BE2C (cell line): ENCODE data around the gene DNAJC25.

Experiments
- DNase-seq: peaks from one replicate; pipeline ENCODE4 v3.0.0-alpha.2; 2020
- H3K27me3 ChIP-seq: fragments of 250-450 bp; sonication (Bioruptor Pico); 2 replicates; pipeline ENCODE4 v1.5.1; 2020; ENCODE audit warnings: mild to moderate bottlenecking
- H3K36me3 ChIP-seq: fragments of 250-450 bp; sonication (Bioruptor Pico); 2 replicates; pipeline ENCODE4 v1.5.1; 2020; ENCODE audit warnings: mild to moderate bottlenecking
- H3K4me1 ChIP-seq: fragments of 250-450 bp; sonication (Bioruptor Pico); 2 replicates; pipeline ENCODE4 v1.5.1; 2020
- H3K4me3 ChIP-seq: 2 replicates; pipeline ENCODE4 v1.5.1; 2011; ENCODE audit warnings: low read depth, low read length
- H3K9me3 ChIP-seq: fragments of 250-450 bp; sonication (Bioruptor Pico); 2 replicates; pipeline ENCODE4 v1.5.1; 2020
- CTCF ChIP-seq: IDR thresholded peaks from 2 replicates; pipeline ENCODE4 v1.5.1; 2012; ENCODE audit warnings: mild to moderate bottlenecking, low read depth, low read length

The DNAJC25 gene

GRCh38 chr9:111645806-111646205, 14.7 kb downstream of the DNAJC25 start:
- no peak overlapping the region for H3K4me3 ChIP-seq
- H3K9me3 ChIP-seq = no peaks in the 10 kb centered on the region
- no peak for DNase-seq
- no peaks in the 10 kb centered on the region for H3K4me1 ChIP-seq
- no peaks in the 10 kb centered on the region for H3K27me3 ChIP-seq
- H3K36me3 ChIP-seq = peaks cover 31% of the 10 kb centered on the region
- TF ChIP-seq CTCF = no peak

- no peak overlapping the region for H3K4me3 ChIP-seq
- H3K9me3 ChIP-seq = no peaks in the 10 kb centered on the region
- no peak for DNase-seq
- TF ChIP-seq CTCF = no peak
- H3K36me3 ChIP-seq = peaks cover 31% of the 10 kb centered on the region
- H3K4me1 ChIP-seq = no peaks in the 10 kb centered on the region
- no peaks in the 10 kb centered on the region for H3K27me3 ChIP-seq
Observed at GRCh38 chr9:111646417-111646816, 15.3 kb downstream of the DNAJC25 start.

- Histone ChIP-seq H3K27me3 (no peaks in the 10 kb centered on the region), H3K9me3 (no peaks in the 10 kb centered on the region), H3K36me3 (peaks cover 31% of the 10 kb centered on the region), H3K4me1 (no peaks in the 10 kb centered on the region), H3K4me3 (no peak overlapping the region)
- TF ChIP-seq CTCF = no peak
- no peak for DNase-seq
Observed at GRCh38 chr9:111648066-111648465, 16.9 kb downstream of the DNAJC25 start.

- Histone ChIP-seq H3K9me3 (no peaks in the 10 kb centered on the region), H3K27me3 (no peaks in the 10 kb centered on the region), H3K4me1 (no peaks in the 10 kb centered on the region), H3K36me3 (peaks cover 23% of the 10 kb centered on the region), H3K4me3 (no peak overlapping the region)
- no peak for TF ChIP-seq CTCF
- DNase-seq = no peak
Observed at GRCh38 chr9:111649016-111649415, 17.9 kb downstream of the DNAJC25 start.

- no peak overlapping the region for H3K4me3 ChIP-seq
- no peak for DNase-seq
- no peaks in the 10 kb centered on the region for H3K9me3 ChIP-seq
- peaks cover 8% of the 10 kb centered on the region for H3K36me3 ChIP-seq
- no peaks in the 10 kb centered on the region for H3K27me3 ChIP-seq
- no peak for TF ChIP-seq CTCF
- no peaks in the 10 kb centered on the region for H3K4me1 ChIP-seq
Observed at GRCh38 chr9:111657051-111657450, 25.9 kb downstream of the DNAJC25 start.

- DNase-seq = no peak
- Histone ChIP-seq H3K9me3 (no peaks in the 10 kb centered on the region), H3K4me3 (no peak overlapping the region), H3K36me3 (0 out of 2 replicates have a peak, but pooled peaks cover 3% of the 10 kb centered on the region), H3K4me1 (no peaks in the 10 kb centered on the region), H3K27me3 (no peaks in the 10 kb centered on the region)
- no peak for TF ChIP-seq CTCF
Observed at GRCh38 chr9:111658943-111659342, 27.8 kb downstream of the DNAJC25 start.
